Stimulated activated CD8-positive, alpha-beta memory T cell treated with anti-CD3 and anti-CD28 coated beads, Interleukin-15, amount 100 ng/mL, for 48 hours (primary cell): ENCODE results near the gene JUN.
"Not testable (repeated sequence)": the region's sequence is repeated elsewhere in the genome, so short reads cannot be mapped to it uniquely, and the experiment has no call there.

ENCODE experiments used
- DNase-seq, 2 donors: peaks; one replicate each; pipeline ENCODE4 v3.0.0-alpha.2; 2020; ENCODE audit warnings: low read depth in 2 of 2

JUN gene

DNA sequence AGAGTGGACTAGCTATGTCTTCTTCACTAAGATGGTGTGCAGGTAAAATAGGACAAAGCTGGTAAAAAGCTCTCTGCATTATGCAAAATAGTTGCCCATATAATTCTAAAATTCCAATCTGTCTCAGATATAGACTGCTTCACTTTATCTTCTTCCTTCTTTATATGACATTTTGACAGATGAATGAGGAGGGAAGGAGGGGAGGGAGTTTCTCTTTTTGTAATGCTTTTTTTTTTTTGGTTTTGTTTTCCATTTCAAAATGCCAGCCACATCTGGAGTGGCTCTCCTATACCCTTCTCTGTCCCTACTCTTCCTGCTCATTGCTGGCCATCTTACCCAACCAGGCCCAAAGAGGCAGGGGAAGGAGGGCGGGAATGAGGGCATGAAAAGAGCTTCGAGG is 24.2 kb upstream of the JUN start:
- no peak for DNase-seq

DNA sequence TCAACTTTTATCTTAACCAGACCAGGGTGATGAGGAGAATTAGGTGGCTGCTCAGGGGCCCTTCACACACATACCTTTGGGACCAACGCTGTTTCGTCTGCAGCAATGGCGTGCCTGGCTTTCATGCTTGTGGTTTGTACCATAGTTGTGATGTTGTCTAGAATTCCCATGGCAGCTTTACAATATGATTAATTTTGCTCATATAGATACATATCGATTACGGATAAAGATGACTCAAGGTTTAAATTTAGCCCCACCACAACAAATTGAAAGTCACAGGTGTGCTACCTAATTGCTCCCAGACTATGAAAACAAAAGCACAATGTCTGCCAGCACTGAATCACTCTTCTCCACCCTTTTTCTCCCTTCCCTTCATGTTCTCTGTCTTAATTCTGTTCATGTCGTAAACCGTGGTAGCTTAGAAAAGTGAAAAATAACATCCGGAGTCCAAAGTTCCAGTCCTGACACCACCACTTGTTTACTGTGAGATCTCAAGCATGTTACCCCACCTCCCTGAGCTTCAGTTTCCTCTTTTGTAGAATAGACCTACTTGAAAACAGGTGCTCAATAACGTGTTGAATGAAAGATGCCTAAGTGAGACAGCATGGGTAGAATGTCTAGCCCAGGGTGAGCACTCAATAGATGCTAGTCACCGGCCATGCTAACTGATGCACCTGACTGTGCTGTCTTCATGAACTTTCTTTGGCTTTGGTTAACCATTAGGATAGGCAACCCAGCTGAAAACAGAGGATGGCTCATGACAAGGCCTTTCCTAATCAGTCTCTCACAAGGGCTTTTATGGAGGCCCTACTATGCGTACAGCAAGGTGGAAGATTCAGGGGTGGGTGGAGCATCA is 22.1 kb upstream of the JUN start:
- DNase-seq = no peak

DNA sequence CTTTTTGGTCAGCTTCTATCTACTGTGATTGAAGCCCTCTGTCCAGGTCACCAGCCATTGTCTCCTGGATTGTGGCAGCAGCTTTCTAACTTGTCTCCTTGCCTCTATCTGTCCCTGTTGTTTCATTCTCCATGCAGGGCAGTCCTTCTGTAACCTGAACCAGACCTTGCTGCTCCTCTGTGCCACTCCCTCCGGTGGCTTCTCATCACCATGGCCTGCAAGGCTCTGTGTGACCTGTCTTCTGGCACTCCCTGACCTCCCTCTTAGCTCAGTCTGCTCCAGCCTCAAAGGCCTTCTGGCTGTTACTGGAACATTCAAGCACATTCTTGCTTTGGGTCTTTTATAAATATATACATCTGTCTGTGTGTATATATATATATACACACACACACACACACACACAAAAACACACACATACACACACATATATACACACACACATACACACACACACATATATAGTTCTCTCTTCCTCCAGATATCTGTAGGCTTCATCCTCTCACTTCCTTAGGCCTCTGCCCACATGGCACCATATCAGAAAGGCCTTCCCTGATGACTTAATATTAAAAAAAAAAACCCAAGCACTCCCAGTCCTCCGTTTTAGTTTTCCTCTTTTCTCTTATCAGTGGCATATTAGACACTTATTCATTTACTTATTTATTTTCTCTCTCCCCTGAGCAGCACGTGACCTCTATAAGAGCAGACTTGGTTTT is 21.2 kb upstream of the JUN start:
- no peak for DNase-seq

DNA sequence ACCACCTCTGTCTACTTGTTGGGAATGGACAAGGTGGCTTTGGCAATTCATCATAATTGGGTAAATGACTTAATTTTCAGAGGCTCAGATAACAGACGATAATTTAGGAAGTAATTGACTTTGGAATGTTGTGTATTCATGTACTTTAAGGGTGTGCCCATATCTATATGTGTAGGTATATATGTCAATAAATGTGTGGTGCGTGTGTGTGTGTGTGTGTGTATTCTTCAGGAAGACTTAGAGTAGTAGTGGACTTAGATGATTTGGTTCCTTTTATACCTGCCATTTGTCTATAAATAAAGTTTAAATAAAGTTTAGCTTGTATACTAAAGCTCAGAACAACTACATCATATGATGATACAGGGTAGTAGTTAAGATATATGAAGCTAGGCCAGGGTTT is 20.0 kb upstream of the JUN start:
- no peak for DNase-seq

DNA sequence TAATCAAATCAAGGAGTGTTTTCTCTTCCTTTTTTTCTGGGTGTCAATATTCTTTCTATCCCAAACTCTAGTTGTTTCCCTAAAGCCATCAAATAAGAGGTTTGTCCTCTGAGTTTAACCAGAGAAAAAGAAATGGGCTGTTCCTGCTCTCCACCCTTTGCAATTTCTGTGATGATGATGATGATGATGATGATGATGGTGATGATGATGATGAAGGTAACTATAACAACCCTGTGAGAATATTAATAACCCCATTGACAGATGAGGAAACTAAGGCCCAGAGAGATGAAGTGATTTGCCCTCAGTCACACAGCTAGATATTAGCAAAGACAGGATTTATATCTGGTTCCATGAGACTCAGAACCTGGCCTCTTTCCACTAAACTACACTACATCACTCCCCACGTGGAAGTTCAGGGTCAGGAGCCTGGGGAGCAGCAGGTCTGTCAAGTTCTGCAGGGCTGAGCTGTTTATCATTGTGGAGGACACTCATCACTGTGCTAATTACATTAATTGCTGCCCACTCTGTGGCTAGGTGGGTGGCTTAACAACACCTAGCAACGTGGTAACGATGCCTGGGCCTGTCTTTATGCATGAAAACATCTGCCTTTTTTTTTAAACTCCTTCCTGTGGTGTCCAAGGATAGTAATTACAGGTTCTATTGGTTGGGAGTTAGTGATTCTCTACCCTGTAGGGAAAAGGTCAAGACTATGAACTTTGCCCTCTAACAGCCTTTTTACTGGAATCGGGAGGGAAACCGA is 19.0 kb upstream of the JUN start:
- DNase-seq = no peak

DNA sequence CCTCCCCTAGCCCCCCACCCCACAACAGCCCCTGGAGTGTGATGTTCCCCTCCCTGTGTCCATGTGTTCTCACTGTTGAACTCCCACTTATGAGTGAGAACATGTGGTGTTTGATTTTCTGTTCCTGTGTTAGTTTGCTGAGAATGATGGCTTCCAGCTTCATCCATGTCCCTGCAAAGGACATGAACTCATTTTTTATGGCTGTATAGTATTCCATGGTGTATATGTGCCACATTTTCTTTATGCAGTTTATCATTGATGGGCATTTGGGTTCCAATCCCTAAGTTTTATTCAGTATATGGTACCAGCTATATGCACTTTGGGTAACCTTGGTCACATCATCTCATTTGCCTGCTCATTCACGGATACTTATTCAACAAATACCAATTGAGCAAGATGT is 17.4 kb upstream of the JUN start:
- DNase-seq = not testable (repeated sequence)

DNA sequence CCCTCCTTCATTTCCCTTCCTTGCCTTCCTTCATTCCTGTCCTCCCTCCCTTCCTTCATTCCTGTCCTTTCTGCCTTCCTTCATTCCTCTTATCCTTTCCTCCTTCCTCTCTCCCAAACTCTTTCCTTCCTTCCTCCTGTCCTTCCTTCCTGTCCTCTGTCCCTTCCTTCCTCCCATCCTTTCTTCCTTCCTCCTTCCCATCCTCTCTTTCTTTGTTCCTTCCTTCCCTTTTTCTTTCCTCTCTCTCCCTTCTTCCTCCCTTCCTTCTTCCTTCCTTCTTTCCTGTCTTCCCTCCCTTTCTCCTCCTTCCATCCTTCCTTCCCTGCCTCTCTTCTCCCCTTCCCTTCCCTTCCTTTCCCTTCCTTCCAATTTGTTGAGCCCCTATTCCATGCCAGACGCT is 15.8 kb upstream of the JUN start:
- DNase-seq = no peak

DNA sequence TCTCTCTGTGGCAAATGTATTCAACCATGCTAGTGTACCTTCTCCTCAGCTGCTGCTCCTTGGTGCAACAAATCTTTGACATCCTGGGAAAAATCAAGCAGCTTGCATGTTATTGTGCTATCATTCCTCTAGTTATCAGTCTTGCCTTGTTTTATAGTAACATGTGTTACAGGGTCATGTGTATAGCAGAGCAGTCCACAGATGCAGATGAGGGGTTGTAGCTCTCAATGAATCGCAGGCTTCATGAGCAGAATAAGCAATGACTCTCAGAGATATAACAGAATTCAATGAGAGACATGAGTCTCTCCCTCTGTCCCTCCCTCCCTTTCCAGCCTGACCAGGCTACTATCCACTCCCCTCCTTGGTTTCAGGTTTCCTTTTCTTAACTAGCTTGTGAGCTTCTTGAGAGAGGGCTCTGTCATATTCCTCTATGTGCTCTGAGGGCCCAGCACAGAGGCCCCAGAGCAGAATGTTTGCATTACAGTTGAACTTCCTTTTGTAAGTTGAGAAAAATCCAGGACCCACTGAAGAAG is 15.1 kb upstream of the JUN start:
- DNase-seq = no peak

DNA sequence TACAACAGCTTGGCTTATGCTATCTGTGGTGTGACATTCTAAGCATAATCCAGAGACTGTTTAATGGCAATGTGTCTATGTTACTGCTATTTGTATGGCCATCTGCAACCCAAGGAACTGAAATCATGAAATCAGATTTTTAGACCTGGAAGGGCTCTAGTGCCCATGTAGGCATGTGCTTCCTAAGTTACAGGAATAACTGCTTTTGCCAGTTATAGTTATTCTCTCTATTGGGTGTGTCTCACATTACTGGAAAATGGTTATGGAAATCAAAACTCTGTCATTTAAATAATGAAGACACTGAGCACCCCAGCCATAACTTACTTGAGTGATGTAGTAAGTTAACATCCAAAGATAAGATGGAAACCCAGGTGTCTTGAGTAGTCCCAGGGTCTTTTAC is 12.6 kb upstream of the JUN start:
- DNase-seq = no peak

DNA sequence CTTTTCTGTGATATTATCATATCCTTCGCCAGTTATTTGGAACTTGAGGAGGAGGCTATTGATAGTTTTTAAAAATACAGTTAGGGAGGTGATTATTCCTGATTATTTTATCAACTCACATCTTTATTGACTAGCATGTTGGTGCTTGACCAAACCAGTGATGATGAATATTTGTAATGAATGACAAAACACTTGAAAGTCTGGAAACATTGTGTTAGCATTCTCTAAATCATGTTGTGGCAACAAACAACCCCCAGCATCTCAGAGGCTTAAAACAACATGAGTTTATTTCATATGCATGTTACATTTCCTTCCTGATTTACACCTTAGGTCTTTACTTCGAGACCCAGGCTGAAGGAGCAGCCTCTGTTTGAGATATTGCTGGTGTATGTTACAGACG is 10.7 kb upstream of the JUN start:
- DNase-seq = no peak

DNA sequence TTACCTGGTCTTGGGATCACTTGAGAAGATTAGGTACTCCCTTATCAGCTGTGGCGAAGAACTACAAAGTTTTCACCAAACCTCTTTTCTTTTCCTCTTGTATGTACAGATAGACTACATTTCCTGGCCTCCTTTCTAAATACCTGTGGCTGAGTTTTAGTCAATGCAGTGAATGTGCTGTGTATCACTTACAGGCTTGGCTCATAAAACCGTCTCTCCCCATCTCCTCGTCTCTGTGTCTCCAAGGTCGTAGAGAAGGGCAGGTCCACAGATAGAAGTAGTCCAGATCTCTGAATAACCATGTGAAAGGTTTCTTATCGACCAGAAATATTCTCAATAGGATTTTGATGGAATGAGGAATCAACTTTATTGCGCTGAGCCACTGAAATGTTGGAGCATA is 9.0 kb upstream of the JUN start:
- no peak for DNase-seq

DNA sequence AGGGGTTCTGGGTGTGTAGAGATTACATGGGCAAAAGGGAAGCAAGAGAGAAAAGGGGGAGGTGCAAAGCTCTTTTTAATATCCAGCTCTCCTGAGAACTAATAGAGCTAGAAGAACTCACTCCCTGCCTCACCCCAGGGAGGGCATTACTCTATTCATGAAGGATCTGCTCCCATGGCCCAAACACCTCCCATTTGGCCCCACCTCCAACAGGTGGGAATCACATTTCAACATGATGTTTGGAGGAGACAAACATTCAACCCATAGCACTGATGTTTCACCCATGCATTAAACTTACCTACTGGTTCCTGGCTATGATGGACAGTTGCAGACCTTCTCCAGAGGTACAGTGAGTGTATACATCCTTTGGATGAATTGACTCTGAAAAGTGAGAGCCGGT is 7.3 kb upstream of the JUN start:
- DNase-seq = no peak

DNA sequence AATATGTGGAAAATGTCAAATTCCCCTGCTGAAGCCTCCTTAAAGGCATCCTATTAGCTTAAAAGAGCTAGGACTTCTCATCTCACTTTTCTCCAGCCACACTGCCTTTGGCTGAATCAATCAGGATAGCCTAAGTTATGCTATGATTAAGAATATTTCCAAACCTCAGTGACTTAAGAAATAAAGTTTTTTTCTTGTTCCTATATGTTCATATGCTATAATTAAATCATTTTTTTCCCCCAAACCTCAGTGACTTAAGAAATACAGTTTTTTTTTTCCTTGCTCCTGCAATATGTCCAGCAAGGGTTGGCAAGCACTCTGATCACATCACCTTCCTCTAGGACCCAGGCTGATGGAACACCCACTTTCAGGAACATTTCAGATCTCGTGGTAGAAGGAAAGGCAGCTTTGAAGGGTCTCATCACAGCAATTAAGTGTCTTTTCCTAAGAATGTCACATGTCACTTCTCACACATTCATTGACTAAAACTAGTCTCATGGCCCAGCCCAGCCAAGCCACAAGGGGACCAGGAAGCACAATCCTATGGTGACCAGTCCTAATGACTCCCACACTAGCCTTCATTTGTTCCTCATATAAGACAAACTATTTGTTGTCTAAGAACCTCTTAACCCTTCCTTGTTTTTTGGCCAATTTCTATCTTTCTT is 6.3 kb upstream of the JUN start:
- DNase-seq = no peak

DNA sequence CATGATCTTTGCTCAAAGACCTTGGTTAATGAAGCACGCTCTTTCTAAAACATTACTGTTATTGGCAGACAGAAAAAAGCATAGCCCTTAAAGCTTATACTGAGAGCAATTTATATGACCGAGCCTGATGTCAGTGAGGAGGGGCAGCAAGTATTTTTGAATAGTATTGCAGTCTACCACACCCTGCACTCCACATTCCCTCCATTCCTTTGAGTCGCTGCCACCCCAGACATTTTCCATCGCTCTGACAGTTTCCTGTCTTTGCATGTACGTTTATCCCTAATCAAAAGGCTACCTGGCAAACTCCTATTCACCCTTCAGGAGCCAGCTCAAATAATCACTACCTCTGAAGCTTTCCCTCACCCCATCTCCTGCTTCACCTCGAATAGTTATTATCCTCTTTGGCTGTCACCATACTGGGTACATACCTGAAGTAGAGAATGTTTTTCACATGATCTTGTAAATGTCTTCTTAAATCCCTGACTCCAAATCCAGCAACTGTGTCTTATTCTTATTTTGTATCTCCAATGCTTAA is 5.5 kb upstream of the JUN start:
- no peak for DNase-seq

DNA sequence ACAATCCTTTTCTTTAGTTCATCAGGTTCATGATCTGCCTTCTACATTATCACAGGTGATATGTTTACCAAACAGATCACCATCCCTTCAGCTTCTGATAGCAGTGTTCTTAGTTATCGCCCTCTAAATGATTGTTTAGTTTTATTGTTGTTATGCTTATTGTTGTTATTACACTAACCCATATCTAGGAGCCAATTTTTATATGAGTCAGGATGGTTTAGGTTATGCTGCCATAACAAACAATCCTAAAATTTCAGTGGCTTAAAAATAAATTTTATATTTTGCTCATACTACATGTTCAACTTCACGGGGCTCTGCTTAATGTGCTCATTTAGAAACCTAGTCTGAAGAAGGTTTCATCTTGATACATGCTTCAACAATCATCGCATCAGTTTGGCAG is 4.4 kb upstream of the JUN start:
- no peak for DNase-seq

DNA sequence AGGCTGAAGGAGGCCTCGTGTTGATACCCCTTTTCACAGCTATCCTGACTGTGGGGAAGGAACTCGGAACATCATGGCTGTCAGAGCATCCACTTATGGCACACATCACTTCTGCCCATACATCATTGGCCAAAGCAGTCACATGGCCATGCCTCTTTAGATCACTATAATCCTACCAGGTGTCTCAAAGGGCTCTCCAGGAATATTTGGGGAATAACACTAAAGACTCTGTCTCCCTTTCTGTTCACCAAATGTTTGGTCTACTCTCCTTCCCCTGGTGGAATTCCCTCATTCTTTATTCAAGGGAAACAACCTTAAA is 3.0 kb upstream of the JUN start:
- DNase-seq = no peak

DNA sequence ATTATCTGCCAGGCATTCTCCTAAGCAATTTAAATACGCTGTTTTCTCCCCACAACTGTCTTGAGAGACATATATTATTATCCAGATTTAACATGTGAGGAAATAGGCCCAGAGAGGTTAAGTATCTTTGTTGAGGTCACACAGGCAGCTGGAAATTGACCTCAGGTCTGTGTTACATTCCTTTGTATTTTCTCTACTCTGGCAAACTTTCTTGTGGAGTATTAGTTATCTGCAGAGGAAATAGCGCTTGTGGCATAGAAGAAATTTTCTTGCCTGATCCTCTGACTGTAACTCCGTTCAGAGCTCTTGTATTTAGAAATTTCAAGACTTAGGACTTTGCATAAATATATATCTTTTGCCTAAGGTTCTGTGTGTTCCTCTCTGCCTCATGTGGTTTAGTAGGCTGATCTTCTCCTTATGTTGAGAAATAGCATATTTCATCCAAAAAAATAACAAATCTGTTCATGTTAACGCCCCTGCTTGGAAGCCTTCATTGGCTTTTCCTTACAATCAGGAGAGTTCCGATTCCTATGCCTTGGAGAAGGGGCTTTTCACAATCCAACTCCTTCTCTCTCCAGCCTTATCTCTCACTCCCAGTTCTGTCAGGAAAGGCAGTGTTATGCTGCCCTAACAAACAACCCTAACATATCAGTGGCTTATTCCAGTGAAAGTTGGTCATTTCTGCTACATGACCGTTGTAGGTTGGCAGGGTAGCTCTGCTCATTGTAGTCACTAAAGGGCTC is 2.5 kb upstream of the JUN start:
- DNase-seq = no peak

DNA sequence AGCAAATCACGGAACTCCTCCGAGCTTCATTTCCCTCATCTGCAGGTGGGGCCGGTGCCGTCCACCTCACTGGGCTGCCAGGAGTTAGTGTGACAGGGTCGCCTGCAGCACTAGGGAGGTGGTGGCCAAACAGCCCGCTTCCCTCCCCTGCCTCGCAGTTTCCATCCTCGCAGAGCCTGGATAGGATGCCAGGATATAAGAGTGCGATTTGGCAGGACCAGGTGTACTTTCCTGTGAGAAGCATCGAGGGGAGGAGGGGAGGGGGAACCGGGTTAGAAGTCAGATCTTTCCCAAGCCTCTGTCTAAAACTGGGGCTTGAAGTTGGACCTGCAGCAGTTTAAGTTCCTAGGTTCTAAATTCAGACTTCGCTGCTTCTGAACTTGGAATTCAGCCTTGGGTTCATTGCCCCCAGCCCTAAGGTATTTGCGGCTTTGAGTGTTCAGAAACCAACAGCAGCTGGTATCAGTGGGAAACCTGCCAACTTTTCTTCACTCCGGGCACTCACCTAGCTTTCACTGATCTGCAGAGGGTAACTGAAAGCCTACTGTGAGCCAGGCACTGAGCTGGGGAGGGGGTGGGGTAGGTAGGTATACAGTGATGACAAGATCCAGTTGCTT is 1.7 kb upstream of the JUN start:
- peak in 1 of 2 donors; percentile 1 for DNase-seq

DNA sequence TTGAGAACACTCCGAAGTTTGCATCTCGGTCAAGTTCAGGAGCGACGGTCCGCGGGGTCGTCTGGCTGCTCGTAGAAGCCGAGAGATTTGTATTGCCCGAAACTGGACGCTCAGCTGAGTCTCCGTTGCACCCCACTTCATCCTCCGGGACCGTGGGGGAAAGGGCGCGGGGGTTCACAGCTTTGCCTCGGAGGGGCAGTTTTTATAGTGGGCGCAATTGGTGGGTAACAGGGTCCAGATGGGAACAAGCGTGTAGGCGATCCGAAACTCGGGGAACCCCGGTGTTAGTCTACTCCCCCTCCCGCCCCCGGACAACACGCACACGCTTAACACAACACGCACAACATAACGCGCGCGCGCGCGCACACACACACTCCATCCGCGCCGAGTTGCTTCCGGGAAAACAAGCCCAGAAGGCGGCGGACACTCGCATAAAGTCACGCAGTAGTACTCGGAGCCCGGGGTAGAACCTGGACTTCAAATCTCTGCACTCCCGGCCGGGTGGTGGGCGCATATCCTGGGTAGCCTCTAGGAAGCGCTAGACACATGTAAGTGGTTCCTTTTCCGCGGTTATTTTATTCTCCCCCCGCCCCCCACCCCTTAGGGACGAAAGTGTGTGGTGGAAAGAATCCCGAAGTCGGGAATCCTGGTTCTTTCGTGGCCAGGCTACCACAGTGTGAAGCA is 1.1 kb upstream of the JUN start:
- DNase-seq = peak; percentile 46 to 59
